Sigmoid colon (tissue), 4 donors: ENCODE results near the gene AKAP1.

ENCODE experiments used
- POLR2AphosphoS5 ChIP-seq, 4 donors: sonication (generic); formaldehyde crosslinking; IDR thresholded peaks; one replicate each; pipeline ENCODE4 v1.6.1; 2017; ENCODE audit warnings: antibody characterized with exemption in 4 of 4
- TF ChIP-seq, protein P1 (sequence below), 4 experiments: fragments of 450-650 bp in 3 of 4; fragments of 200-600 bp in 1 of 4; IDR thresholded peaks; one replicate each; pipeline ENCODE4 v1.5.1; 2016 to 2019; ENCODE audit warnings: antibody characterized with exemption in 4 of 4, mild to moderate bottlenecking in 3 of 4, moderate library complexity in 2 of 4

GRCh38 chr17:57143361-57143760 lies 58.3 kb downstream of the AKAP1 start:
- TF ChIP-seq, protein P1, sequence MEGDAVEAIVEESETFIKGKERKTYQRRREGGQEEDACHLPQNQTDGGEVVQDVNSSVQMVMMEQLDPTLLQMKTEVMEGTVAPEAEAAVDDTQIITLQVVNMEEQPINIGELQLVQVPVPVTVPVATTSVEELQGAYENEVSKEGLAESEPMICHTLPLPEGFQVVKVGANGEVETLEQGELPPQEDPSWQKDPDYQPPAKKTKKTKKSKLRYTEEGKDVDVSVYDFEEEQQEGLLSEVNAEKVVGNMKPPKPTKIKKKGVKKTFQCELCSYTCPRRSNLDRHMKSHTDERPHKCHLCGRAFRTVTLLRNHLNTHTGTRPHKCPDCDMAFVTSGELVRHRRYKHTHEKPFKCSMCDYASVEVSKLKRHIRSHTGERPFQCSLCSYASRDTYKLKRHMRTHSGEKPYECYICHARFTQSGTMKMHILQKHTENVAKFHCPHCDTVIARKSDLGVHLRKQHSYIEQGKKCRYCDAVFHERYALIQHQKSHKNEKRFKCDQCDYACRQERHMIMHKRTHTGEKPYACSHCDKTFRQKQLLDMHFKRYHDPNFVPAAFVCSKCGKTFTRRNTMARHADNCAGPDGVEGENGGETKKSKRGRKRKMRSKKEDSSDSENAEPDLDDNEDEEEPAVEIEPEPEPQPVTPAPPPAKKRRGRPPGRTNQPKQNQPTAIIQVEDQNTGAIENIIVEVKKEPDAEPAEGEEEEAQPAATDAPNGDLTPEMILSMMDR (IDR thresholded peaks at IDR 0.05), result no peak
- TF ChIP-seq POLR2AphosphoS5 (IDR thresholded peaks at IDR 0.05), result no peak
